Endothelial cell of umbilical vein (primary cell): Measurements from ENCODE around the gene GNAQ. TPM values are rescaled to one million over a fixed set of nuclear protein-coding genes. Genes with fewer than 3 reads are reported as not detected.

ENCODE experiments used
- BruUV-seq: library from RNA; stranded (reverse); fragments of 400-500 nt; replicated peaks from 2 replicates; lab custom pipeline; 2021; lab: Mats Ljungman, UMichigan
- CTCF ChIA-PET: fragments of 300-600, 350-600 bp; sonication (Branson Sonifier 250); formaldehyde crosslinking; loops from one replicate; lab custom pipeline; 2021; ENCODE audit warnings: antibody characterized with exemption, inconsistent platforms; lab: Charles Lee
- POLR2A ChIA-PET: fragments of 300-600, 350-600 bp; sonication (Branson Sonifier 250); formaldehyde crosslinking; loops from one replicate; lab custom pipeline; 2021; ENCODE audit warnings: antibody characterized with exemption, inconsistent platforms; lab: Charles Lee
- DNase-seq: peaks from one replicate; pipeline ENCODE4 v3.0.0-alpha.2; 2011; ENCODE audit warnings: low read depth, low spot score
- FAIRE-seq: peaks from 2 replicates; lab custom pipeline; 2011; peaks lifted over from hg19 to GRCh38; lab: Jason Lieb, UNC
- H2AFZ ChIP-seq: 2 replicates; pipeline ENCODE4 v1.6.0; 2012; ENCODE audit warnings: low read depth, low read length, control low read depth, inconsistent platforms
- H3K27ac ChIP-seq: 2 replicates; pipeline ENCODE4 v1.5.1; 2011; ENCODE audit warnings: low read depth, mild to moderate bottlenecking, control low read depth, low read length, moderate library complexity; ENCODE audit not compliant: insufficient read depth
- H3K27me3 ChIP-seq, 2 experiments: 2 replicates each; pipeline versions ENCODE4 v1.6.0 to v1.6.1; 2011; ENCODE audit warnings: low read length in 2 of 2, mixed read lengths in 1 of 2; ENCODE audit not compliant: control insufficient read depth in 2 of 2, insufficient read depth in 2 of 2
- H3K36me3 ChIP-seq, 2 experiments: 2 replicates in 1 of 2; 3 replicates in 1 of 2; pipeline ENCODE4 v1.5.1; 2011; ENCODE audit warnings: low read length in 2 of 2, mild to moderate bottlenecking in 1 of 2, moderate library complexity in 1 of 2; ENCODE audit not compliant: control insufficient read depth in 2 of 2, insufficient read depth in 2 of 2; ENCODE audit errors: extremely low read depth in 1 of 2
- H3K4me1 ChIP-seq: 3 replicates; pipeline ENCODE4 v1.5.1; 2011; ENCODE audit warnings: mild to moderate bottlenecking, low read length; ENCODE audit not compliant: control insufficient read depth, insufficient read depth; ENCODE audit errors: extremely low read depth
- H3K4me2 ChIP-seq: 2 replicates; pipeline ENCODE4 v1.6.1; 2011; ENCODE audit warnings: low read length, control low read depth, mixed read lengths; ENCODE audit not compliant: insufficient read depth
- H3K4me3 ChIP-seq, 3 experiments: fragments of 200-600 bp in 1 of 3; sonication (generic), shearing (Covaris generic) in 1 of 3; replicated peaks in 1 of 3; 2 replicates each; pipeline ENCODE4 v1.5.1; 2011 to 2016; ENCODE audit warnings: control low read depth in 3 of 3, low read length in 3 of 3, mild to moderate bottlenecking in 2 of 3, inconsistent platforms in 1 of 3, low read depth in 1 of 3, moderate library complexity in 1 of 3; ENCODE audit not compliant: insufficient read depth in 1 of 3
- H3K79me2 ChIP-seq: 2 replicates; pipeline ENCODE4 v1.6.0; 2012; ENCODE audit warnings: low read length, inconsistent platforms; ENCODE audit not compliant: control insufficient read depth, insufficient read depth
- H3K9ac ChIP-seq: replicated peaks from 2 replicates; pipeline ENCODE3; 2011; ENCODE audit warnings: low read length, control low read depth; ENCODE audit not compliant: insufficient read depth; ENCODE audit errors: extremely low read depth
- H3K9me1 ChIP-seq: replicated peaks from 3 replicates; pipeline ENCODE4 v1.6.0; 2011; ENCODE audit warnings: mild to moderate bottlenecking, low read length; ENCODE audit not compliant: control insufficient read depth, insufficient read depth; ENCODE audit errors: extremely low read depth
- H3K9me3 ChIP-seq: replicated peaks from 2 replicates; pipeline ENCODE4 v1.5.1; 2012; ENCODE audit warnings: low read length, inconsistent platforms; ENCODE audit not compliant: control insufficient read depth, insufficient read depth
- H4K20me1 ChIP-seq: replicated peaks from 2 replicates; pipeline ENCODE3; 2011; ENCODE audit warnings: mild to moderate bottlenecking, low read length; ENCODE audit not compliant: control insufficient read depth, insufficient read depth; ENCODE audit errors: extremely low read depth
- EZH2 ChIP-seq: IDR thresholded peaks from 2 replicates; pipeline ENCODE4 v1.6.1; 2012; ENCODE audit warnings: borderline replicate concordance, low read depth, mild to moderate bottlenecking, moderate library complexity, low read length, inconsistent platforms; ENCODE audit not compliant: severe bottlenecking
- FOS ChIP-seq: IDR thresholded peaks from 2 replicates; pipeline ENCODE4 v1.6.1; 2011; ENCODE audit warnings: mild to moderate bottlenecking, low read length, moderate library complexity, borderline replicate concordance; ENCODE audit not compliant: insufficient read depth
- GATA2 ChIP-seq: IDR thresholded peaks from 2 replicates; pipeline ENCODE4 v1.7.0; 2011; ENCODE audit warnings: low read depth, mild to moderate bottlenecking, moderate library complexity, mixed read lengths, low read length; ENCODE audit not compliant: insufficient read length, insufficient read depth
- JUN ChIP-seq: IDR thresholded peaks from 2 replicates; pipeline ENCODE4 v1.6.1; 2011; ENCODE audit warnings: borderline replicate concordance, low read depth; ENCODE audit not compliant: insufficient read length, insufficient read depth
- MAX ChIP-seq: IDR thresholded peaks from 2 replicates; pipeline ENCODE4 v1.6.1; 2011; ENCODE audit not compliant: insufficient read depth, insufficient read length
- MYC ChIP-seq: IDR thresholded peaks from one replicate; pipeline ENCODE4 v1.6.1; 2011; ENCODE audit warnings: mild to moderate bottlenecking, low read depth, low read length
- POLR2A ChIP-seq: IDR thresholded peaks from 2 replicates; pipeline ENCODE4 v1.6.1; 2012; ENCODE audit warnings: low read depth, mild to moderate bottlenecking, control low read depth, low read length
- POLR2AphosphoS5 ChIP-seq: IDR thresholded peaks from 2 replicates; pipeline ENCODE4 v1.6.1; 2012; ENCODE audit warnings: low read depth, mild to moderate bottlenecking, control low read depth, low read length, moderate library complexity; ENCODE audit not compliant: insufficient read depth
- dilution Hi-C: fragments of 300-500 bp; cut with MboI; formaldehyde crosslinking; loops from one replicate; pipeline ENCODE4 v1.15.0; 2019; ENCODE audit warnings: low sequenced_read_pairs; ENCODE audit not compliant: extremely low pct_ligation_motif_present
- intact Hi-C: fragments of 100-400 bp; cut with micrococcal nuclease; formaldehyde crosslinking; loops from one replicate; pipeline ENCODE4 v1.10.0; 2022
- polyA plus RNA-seq, 4 experiments: library from polyadenylated mRNA; depleted of rRNA in 3 of 4; stranded (reverse) in 3 of 4; unstranded in 1 of 4; fragments of >200 nt; gene quantifications; 2 replicates each; pipeline versions ENCODE4 v1.2.1 to v1.2.3, GENCODE V29; 2011 to 2012; ENCODE audit warnings: missing spikeins in 1 of 4
- total RNA-seq: library from RNA; stranded (reverse); gene quantifications from 2 replicates; pipeline ENCODE4 v1.2.3, GENCODE V29; 2021
- TF ChIP-seq, protein P1 (sequence below), 2 donors: IDR thresholded peaks; 1 replicate in 1 of 2; 2 replicates in 1 of 2; pipeline ENCODE4 v1.5.1; 2011; ENCODE audit warnings: low read length in 2 of 2, mild to moderate bottlenecking in 2 of 2, moderate library complexity in 2 of 2, control low read depth in 1 of 2, inconsistent platforms in 1 of 2, low read depth in 1 of 2; ENCODE audit not compliant: insufficient read depth in 1 of 2; ENCODE audit errors: extremely low read depth in 1 of 2

Gene GNAQ
- total and polyA plus RNA-seq, 2 donors (not counting 3 experiments of a cell fraction or from before 2014, with no cell fraction given) = 26.1 to 67.3 TPM

- Histone ChIP-seq H3K9me1 (no peaks in the 10 kb centered on the region), H3K9me3 (no peaks in the 10 kb centered on the region), H3K27me3 (no peaks in the 10 kb centered on the region), H3K36me3 (no peaks in the 10 kb centered on the region), H3K4me2 (no peak overlapping the region), H3K9ac (no peak overlapping the region), H4K20me1 (no peaks in the 10 kb centered on the region), H3K4me3 (no peak overlapping the region), H3K4me1 (no peaks in the 10 kb centered on the region), H3K79me2 (peaks cover 6% of the 10 kb centered on the region), H2AFZ (no peak overlapping the region), H3K27ac (no peak overlapping the region)
- TF ChIP-seq JUN (no peak), GATA2 (no peak), POLR2AphosphoS5 (no peak), MAX (no peak), EZH2 (no peak), POLR2A (no peak), FOS (no peak), MYC (no peak)
- TF ChIP-seq, protein P1, sequence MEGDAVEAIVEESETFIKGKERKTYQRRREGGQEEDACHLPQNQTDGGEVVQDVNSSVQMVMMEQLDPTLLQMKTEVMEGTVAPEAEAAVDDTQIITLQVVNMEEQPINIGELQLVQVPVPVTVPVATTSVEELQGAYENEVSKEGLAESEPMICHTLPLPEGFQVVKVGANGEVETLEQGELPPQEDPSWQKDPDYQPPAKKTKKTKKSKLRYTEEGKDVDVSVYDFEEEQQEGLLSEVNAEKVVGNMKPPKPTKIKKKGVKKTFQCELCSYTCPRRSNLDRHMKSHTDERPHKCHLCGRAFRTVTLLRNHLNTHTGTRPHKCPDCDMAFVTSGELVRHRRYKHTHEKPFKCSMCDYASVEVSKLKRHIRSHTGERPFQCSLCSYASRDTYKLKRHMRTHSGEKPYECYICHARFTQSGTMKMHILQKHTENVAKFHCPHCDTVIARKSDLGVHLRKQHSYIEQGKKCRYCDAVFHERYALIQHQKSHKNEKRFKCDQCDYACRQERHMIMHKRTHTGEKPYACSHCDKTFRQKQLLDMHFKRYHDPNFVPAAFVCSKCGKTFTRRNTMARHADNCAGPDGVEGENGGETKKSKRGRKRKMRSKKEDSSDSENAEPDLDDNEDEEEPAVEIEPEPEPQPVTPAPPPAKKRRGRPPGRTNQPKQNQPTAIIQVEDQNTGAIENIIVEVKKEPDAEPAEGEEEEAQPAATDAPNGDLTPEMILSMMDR (IDR thresholded peaks at IDR 0.05; ENCODE audit: extremely low read depth in 1 of 2, insufficient read depth in 1 of 2, low read depth in 1 of 2, low read length in 2 of 2) = no peak
- CTCF ChIA-PET = interaction anchor here (0.7 to 3.1 kb wide), 4 partner anchors 11 to 168 kb away, joined by 3 to 11 read pairs (median 4); no protein-coding TSS in a partner anchor
- POLR2A ChIA-PET = no interaction called here
- no TSS peak for BruUV-seq
- DNase-seq (no peak), FAIRE-seq (no peak)
- intact Hi-C loops (no loop called here), dilution Hi-C loops (no loop called here)
Measured at GRCh38 chr9:77866878-77867277, 164.7 kb downstream of the GNAQ start.
